ENCODE measurements around the gene CFAP119.

Gene CFAP119

DNA sequence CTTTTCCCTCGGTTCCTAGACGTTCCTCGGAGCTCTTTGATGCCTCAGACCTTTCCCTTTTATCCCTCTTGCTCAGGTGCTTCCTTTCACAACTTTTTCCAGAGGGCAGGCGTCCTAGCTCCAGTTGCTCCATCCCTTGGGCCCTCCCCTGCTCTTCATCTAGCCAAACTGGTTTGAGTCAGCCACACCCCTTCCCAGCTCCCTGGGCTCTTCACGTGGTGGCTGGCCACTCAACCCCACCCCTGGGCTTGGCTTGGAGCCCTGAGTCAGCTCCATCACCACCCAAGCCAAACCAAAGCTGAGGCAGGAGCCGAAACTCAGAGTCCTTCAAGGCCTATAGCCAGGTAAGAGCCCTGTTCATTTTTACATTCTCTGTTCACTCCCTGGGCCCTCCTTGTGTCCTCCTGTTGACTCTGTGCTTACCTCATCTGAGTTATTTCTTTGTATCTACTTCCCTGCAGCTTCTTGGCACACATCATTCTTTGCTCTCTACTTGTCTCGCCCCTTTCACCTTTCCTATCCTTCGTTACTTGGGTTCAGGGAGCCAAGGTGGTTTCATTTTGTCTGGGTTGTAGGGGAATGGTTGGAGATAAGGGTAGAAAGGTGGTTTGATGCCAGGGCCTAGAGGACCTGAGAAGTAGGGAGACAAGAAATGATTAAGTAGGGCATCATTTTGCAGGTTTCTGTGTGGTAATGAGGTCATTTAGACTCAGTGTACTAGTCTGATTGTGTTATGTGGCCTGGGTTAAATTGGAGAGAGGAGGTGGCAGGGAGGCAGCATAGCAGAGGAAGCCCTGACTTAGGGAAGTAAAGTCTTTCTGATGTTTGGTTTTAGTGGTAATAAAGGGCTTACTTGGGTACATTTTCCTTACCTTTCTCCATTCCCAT is 21.3 kb downstream of the CFAP119 start:
- no peak for DNase-seq (ENCODE audit: low read depth)

DNA sequence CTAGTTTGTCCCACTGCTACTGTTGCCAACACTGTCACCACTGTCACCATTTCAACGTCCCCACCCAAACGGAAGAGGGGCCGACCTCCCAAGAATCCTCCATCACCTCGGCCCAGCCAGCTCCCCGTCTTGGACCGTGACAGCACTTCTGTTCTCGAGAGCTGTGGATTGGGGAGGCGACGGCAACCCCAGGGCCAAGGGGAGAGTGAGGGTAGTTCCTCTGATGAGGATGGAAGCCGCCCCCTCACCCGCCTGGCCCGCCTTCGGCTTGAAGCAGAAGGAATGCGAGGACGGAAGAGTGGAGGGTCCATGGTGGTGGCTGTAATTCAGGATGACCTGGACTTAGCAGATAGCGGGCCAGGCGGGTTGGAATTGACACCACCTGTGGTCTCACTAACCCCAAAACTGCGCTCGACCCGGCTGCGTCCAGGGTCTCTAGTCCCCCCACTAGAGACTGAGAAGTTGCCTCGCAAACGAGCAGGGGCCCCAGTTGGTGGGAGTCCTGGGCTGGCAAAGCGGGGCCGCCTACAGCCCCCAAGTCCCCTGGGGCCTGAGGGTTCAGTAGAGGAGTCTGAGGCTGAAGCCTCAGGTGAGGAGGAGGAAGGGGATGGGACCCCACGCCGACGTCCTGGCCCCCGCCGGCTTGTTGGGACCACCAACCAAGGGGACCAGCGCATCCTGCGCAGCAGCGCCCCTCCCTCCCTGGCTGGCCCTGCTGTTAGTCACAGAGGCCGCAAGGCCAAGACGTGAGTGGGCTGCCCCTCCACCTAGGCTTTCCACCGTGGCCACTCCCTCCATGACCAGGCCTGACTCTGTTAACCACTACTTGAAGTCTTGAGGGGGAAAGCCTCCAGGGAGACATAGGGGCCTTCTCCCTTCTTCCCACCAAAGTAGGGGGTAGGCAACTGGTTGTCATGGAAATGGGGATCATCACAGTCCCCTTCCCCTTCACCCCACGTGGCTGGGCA is 22.6 kb downstream of the CFAP119 start:
- DNase-seq (ENCODE audit: low read depth) = no peak

DNA sequence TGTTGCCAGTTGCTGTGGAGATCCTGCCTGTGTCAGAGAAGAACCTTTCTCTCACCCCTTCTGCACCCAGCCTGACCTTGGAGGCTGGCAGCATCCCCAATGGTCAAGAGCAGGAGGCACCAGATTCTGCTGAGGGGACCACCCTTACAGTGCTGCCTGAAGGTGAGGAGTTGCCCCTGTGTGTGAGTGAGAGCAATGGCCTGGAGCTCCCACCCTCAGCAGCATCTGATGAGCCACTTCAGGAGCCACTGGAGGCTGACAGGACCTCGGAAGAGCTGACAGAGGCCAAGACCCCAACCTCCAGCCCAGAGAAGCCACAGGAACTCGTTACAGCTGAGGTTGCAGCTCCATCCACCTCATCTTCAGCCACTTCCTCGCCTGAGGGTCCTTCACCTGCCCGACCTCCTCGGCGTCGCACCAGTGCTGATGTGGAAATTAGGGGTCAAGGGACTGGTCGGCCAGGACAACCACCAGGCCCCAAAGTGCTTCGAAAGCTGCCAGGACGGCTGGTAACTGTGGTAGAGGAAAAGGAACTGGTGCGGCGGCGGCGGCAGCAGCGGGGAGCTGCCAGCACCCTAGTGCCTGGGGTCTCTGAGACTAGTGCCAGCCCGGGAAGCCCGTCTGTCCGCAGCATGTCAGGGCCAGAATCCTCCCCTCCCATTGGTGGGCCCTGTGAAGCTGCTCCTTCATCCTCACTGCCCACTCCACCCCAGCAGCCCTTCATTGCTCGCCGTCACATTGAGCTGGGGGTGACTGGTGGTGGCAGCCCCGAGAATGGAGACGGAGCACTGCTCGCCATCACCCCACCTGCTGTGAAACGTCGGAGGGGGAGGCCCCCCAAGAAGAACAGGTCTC is 23.8 kb downstream of the CFAP119 start:
- no peak for DNase-seq (ENCODE audit: low read depth)

DNA sequence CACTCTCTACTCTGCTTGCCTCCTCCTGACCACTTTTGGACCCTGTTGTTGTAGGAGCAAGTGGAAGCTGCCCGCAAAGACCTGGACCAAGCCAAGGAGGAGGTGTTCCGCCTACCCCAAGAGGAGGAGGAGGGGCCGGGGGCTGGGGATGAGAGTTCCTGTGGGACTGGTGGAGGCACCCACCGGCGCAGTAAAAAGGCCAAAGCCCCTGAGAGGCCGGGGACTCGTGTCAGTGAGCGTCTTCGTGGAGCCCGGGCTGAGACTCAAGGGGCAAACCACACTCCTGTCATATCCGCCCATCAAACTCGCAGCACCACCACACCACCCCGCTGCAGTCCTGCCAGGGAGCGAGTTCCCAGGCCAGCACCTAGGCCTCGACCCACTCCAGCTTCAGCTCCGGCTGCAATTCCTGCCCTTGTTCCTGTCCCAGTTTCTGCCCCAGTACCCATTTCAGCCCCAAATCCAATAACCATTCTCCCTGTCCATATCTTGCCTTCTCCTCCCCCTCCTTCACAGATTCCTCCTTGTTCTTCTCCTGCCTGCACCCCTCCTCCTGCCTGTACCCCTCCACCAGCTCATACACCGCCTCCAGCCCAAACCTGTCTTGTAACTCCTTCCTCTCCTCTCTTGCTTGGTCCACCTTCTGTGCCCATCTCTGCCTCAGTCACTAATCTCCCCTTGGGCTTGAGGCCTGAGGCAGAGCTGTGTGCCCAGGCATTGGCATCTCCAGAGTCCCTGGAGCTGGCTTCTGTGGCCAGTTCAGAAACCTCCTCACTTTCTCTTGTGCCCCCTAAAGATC is 24.7 kb downstream of the CFAP119 start:
- DNase-seq (ENCODE audit: low read depth) = no peak

DNA sequence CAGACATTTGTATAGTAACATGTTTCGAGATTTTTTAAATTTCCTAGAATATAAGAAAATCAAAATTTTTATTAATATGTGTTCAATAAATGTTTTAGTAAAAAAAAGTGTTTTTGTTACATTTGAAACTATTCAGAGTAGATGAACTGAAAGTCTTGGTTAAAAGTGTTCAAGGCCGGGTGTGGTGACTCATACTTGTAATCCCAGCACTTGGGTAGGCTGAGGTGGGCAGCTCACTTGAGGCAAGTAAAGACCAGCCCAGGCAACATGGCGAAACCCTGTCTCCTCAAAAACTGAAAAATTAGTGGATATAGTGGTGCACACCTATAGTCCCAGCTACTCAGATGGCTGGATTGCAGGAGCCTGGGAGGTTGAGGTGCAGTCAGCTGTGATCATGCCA is 30.5 kb downstream of the CFAP119 start:
- no peak for DNase-seq (ENCODE audit: low read depth)

DNA sequence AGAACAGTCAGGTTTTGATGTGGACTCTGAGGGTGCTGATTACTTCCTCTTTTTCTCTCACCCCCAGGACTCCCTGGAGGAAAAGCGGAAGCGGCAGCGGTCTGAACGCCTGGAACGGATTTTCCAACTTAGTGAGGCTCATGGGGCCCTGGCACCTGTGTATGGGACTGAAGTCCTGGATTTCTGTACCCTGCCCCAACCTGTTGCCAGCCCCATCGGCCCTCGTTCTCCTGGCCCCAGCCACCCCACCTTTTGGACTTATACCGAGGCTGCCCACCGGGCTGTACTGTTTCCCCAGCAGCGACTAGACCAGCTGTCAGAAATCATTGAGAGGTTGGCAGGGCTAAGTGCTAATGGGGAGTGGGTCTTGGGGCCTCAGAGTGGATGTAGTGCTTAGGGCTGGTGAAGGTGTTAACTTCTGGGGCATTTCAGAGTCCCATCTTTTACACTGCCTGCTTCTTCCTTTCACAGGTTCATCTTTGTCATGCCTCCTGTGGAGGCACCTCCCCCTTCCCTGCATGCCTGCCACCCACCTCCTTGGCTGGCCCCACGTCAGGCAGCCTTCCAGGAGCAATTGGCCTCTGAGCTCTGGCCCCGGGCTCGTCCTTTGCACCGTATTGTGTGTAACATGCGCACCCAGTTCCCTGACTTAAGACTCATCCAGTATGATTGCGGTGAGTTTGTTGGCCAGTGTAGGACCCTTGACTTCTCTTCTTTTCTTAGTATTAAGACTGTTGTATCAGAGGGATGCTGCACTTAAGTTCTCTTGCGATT is 32.8 kb downstream of the CFAP119 start:
- DNase-seq (ENCODE audit: low read depth) = no peak

DNA sequence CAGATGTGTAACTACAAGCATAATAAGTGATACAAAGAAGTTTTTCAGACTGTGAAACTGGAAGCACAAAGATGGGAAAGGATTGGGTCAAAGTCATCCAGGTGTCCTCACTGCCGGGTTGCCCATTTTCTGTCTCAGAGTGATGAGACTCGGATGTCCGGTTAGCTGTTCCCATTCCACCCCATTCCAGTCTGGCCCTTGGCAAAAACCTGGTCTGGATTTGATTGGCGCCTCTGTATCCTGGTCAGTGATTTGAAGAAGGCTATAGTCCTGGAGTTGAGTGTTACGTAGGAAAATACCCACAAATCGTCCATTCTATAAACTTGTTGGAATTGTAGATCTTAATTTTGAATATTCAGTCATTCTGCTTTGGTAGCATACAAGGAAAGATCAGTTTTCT is 33.5 kb downstream of the CFAP119 start:
- DNase-seq (ENCODE audit: low read depth) = no peak

DNA sequence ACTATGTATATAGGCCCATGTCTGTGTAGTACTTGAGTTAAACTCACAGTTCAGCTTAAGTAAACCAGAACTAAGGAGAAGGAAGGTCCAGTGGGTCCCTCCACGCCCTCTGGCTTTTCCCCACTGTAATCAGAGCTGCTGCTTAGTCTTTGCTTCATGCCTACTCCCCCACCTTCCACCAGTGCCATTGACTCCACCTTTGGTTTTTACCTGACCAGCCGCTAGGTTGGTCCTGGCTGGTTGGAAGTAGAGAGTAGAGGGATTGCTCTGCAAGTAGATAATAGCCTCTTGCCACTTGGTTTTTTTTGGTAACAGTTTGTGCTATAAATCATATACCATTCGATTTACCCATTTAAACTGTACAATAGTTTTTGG is 36.5 kb downstream of the CFAP119 start:
- DNase-seq (ENCODE audit: low read depth) = no peak

DNA sequence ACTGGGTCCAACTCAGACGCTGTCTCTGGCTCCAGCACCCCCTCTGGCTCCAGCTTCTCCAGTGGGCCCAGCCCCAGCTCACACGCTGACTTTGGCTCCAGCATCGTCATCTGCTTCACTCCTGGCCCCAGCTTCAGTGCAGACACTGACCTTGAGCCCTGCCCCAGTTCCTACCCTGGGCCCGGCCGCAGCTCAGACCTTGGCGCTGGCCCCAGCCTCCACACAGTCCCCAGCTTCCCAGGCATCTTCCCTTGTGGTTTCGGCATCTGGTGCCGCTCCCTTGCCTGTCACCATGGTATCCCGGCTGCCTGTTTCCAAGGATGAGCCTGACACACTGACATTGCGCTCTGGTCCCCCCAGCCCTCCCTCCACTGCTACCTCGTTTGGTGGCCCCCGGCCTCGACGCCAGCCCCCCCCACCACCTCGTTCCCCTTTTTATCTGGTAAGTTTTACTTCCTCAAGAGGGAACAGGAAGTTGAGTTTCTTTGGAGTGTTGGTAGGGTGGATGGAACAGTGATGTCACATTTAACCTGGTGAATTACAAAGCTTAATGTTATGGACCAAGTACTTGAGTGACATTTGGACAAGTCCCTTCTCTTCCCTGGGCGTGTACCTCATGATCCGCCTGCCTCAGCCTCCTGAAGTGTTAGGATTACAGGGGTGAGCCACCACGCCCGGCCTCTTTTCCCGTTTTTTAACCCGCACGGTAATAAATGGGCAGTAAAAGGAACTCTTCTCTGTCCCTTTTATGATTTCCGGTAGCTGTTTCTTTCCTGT is 37.0 kb downstream of the CFAP119 start:
- no peak for DNase-seq (ENCODE audit: low read depth)

DNA sequence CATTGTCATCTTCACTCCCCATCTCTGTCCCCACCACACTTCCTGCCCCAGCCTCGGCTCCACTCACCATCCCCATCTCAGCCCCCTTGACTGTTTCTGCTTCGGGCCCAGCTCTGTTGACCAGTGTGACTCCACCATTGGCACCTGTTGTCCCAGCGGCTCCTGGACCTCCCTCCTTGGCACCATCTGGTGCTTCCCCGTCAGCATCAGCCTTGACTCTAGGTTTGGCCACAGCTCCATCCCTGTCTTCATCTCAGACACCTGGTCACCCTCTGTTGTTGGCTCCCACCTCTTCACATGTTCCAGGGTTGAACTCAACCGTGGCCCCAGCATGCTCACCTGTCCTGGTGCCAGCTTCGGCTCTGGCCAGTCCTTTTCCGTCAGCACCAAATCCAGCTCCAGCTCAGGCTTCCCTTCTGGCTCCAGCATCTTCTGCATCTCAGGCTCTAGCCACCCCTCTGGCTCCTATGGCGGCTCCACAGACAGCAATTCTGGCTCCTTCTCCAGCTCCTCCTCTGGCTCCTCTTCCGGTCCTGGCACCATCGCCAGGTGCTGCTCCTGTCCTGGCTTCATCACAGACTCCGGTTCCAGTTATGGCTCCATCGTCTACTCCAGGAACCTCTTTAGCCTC is 38.0 kb downstream of the CFAP119 start:
- DNase-seq (ENCODE audit: low read depth) = no peak

DNA sequence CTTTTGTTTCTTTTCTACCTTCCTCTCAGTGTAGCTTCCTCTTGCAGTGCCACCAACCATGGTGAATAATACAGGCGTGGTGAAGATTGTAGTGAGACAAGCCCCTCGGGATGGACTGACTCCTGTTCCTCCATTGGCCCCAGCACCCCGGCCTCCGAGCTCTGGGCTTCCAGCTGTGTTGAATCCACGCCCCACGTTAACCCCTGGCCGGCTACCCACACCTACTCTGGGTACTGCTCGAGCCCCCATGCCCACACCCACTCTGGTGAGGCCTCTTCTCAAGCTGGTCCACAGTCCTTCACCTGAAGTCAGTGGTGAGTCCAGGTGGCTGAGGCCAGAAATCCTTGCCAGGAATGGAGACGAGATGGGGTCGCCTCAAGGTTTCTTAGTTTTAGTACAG is 38.9 kb downstream of the CFAP119 start:
- no peak for DNase-seq (ENCODE audit: low read depth)

DNA sequence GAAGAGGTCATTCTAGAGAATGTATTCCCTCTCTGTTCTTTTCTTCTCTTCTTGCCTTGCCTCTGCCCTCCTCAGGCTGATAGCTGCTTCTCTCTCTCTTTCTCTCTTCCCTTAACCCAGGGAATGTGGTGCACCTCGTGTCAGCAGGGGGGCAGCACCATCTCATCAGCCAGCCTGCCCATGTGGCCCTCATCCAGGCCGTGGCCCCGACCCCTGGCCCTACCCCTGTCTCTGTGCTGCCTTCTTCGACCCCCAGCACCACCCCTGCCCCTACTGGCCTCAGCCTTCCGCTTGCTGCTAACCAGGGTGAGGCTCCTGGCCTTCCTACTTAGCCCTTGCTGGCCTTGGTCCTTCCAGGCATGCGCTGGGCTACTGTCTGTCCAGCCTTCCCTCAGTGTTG is 39.4 kb downstream of the CFAP119 start:
- DNase-seq (ENCODE audit: low read depth) = no peak

DNA sequence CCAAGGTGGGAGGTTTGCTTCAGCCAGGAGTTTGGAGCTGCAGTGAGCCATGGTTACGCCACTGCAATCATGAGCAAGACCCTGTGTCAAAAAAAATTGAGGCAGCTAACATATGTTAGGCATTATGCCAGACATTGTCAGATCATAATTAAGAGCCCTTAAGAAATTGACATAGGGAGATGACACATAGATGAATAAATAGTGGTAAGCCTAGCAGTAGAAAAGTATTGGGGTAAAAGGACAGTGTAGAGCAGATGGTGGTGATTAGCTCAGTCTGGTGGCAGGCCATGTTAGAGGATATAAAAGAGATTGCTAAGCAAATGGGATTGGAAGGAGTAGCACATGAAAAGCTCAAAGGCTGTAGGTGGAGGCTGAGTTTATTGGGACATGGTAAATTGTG is 40.3 kb downstream of the CFAP119 start:
- no peak for DNase-seq (ENCODE audit: low read depth)

DNA sequence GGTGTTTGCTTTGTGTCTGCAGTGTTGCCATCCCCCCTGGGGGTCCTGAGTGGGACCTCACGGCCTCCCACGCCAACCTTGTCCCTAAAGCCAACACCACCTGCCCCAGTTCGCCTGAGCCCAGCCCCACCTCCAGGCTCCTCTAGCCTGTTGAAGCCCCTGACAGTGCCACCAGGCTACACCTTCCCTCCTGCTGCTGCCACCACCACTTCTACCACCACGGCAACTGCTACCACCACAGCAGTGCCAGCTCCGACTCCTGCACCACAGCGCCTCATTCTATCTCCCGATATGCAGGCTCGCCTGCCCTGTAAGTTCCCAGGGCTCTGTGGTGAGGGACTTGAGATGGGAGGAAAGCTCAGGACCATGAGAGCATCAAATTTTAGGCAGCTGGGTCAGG is 40.7 kb downstream of the CFAP119 start:
- no peak for DNase-seq (ENCODE audit: low read depth)

DNA sequence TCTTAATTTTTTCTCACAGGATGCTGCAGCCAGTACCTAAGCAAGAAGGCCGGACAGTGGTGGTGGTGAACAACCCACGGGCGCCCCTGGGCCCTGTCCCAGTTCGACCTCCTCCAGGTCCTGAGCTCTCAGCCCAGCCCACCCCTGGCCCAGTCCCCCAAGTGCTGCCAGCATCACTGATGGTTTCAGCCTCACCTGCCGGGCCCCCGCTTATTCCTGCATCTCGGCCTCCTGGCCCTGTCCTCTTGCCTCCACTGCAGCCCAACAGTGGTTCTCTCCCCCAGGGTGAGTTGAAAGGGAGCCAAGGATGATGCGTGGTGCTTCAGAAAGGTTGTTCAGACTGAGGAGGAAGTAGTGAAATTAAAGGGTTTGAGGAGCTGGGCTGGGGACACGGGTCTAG is 41.2 kb downstream of the CFAP119 start:
- no peak for DNase-seq (ENCODE audit: low read depth)

DNA sequence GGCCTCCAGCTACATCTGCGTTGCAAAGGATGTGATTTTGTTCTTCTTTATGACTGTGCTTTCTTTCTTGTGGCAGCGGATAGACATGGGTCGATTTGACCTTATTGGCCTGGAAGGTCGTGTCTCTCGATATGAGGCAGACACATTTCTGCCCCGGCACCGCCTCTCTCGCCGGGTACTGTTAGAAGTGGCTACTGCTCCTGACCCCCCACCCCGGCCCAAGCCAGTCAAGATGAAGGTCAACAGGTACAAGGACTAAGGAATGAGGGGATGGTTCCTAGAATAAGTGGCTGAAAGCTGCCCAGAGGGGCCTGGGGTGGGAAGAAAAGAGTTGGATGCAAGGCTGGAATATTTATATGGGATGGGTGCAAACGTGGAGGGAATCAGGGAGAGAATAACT is 41.8 kb downstream of the CFAP119 start:
- DNase-seq (ENCODE audit: low read depth) = no peak

DNA sequence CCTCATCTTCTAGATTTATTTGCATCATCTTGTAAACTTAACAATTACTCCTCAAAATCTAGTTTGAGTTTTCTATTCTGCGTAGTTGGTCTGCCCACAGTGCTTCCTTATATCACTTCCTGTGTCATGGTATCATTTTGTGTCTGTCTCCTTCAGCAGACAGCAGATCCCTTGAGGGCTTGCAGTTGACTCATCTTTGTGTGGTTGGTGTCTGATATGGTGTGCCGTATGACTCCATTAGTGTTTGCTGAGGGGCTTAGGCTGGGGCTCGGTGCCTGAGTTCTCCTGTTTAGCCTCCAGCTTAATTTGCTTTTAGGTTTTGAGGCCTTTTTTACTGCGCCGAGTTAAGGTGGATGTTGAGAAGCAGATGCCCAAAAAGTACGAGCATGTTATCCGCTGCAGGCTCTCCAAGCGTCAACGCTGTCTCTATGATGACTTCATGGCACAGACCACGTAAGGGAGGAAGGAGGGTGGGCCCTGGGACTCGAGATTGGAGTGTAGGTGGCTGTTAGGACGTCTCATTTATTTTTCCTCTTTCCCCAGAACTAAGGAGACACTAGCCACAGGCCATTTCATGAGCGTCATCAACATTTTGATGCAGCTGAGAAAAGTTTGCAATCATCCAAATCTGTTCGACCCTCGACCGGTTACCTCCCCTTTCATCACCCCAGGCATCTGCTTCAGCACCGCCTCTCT is 46.0 kb downstream of the CFAP119 start:
- peak; percentile 25 for DNase-seq (ENCODE audit: low read depth)

DNA sequence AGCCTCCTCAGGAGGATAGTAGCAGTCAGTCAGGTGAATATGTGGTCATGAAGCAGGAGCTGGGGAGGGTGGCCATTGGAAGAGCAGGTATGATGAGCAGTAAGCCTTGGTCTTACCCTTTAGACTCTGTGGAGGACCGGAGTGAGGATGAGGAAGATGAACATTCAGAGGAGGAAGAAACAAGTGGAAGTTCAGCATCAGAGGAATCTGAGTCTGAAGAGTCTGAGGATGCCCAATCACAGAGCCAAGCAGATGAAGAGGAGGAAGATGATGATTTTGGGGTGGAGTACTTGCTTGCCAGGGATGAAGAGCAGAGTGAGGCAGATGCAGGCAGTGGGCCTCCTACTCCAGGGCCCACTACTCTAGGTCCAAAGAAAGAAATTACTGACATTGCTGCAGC is 50.1 kb downstream of the CFAP119 start:
- DNase-seq (ENCODE audit: low read depth) = no peak

DNA sequence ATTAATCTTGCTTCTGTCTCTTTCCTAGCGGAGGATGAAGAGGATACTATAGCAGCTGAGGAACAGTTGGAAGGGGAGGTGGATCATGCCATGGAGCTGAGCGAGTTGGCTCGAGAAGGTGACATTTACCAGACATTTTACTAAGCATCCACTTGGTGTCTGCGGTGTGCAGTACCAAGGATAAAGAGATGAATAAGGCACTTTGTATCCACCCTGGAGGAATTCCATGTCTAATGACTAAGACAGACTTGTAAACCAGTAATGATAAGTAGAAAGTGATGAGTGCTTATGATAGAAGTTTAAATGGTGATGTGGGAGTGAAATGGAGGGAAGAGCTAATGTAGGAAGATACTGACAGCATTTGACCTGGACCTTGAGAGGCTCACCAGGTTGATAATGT is 50.9 kb downstream of the CFAP119 start:
- DNase-seq (ENCODE audit: low read depth) = no peak

Measured in stimulated activated CD8-positive, alpha-beta memory T cell treated with anti-CD3 and anti-CD28 coated beads, Interleukin-12 subunit alpha, Interleukin-12 subunit beta, amount 100 ng/mL, for 1 hour (primary cell).